Measurements from ENCODE around the gene SGK1. TPM values are rescaled to one million over a fixed set of nuclear protein-coding genes. Genes with fewer than 3 reads are reported as not detected.

SGK1 gene
- total RNA-seq, 2 experiments from 2014 or later = 13.1 to 13.5 TPM

GRCh38 chr6:134175532-134176263 is 142.2 kb downstream of the SGK1 start:
- H3K36me3 Mint-ChIP-seq (ENCODE audit: low read depth) = peaks cover 26% of the 10 kb centered on the region
- no peaks in the 10 kb centered on the region for H3K9me3 Mint-ChIP-seq (ENCODE audit: low read depth)
- H3K27ac Mint-ChIP-seq = peak overlapping the region; percentile 76
- CTCF ChIA-PET = interaction anchor here (0.7 to 4.6 kb wide), 2 partner anchors 466 to 662 kb away, joined by 3 to 36 read pairs; no protein-coding TSS in a partner anchor
- peak; percentile 69 for DNase-seq
- peak overlapping the region; percentile 96 for H3K4me3 Mint-ChIP-seq
- H3K4me1 Mint-ChIP-seq = peaks cover 57% of the 10 kb centered on the region
- intact Hi-C loops (cut with DNase I, micrococcal nuclease) = loop anchor here (1.0 to 10.0 kb wide), 8 partner anchors 61 to 1361 kb away; partner anchors contain the start of genes MYB (in 1 of the 2) and RPS12 (in 1 of the 2)
- no peak for ATAC-seq
- no peaks in the 10 kb centered on the region for H3K27me3 Mint-ChIP-seq
- POLR2A ChIA-PET = no interaction called here

- ATAC-seq = peak; percentile 78
- Mint-ChIP-seq H3K4me1 (peaks cover 64% of the 10 kb centered on the region), H3K9me3 (ENCODE audit: low read depth) (no peaks in the 10 kb centered on the region), H3K36me3 (ENCODE audit: low read depth) (peaks cover 33% of the 10 kb centered on the region), H3K27me3 (no peaks in the 10 kb centered on the region), H3K27ac (peak overlapping the region; percentile 94), H3K4me3 (peak overlapping the region; percentile 96)
- intact Hi-C loops (cut with DNase I, micrococcal nuclease) = loop anchor here (1.0 to 10.0 kb wide), 19 partner anchors 61 to 1360 kb away; partner anchors contain the start of genes AHI1 (in 1 of the 2), MYB (in 1 of the 2) and RPS12 (in 1 of the 2)
- ChIA-PET CTCF (interaction anchor here (0.6 to 1.6 kb wide), 9 partner anchors 31 to 765 kb away, joined by 3 to 22 read pairs (median 3); no protein-coding TSS in a partner anchor), POLR2A (no interaction called here)
- DNase-seq = peak; percentile 96
Observed at GRCh38 chr6:134174672-134175531, 143.0 kb downstream of the SGK1 start.

- Mint-ChIP-seq H3K9me3 (ENCODE audit: low read depth) (no peaks in the 10 kb centered on the region), H3K27ac (peak overlapping the region; percentile 94), H3K36me3 (ENCODE audit: low read depth) (peaks cover 36% of the 10 kb centered on the region), H3K27me3 (no peaks in the 10 kb centered on the region), H3K4me1 (peaks cover 60% of the 10 kb centered on the region), H3K4me3 (peak overlapping the region; percentile 96)
- DNase-seq = peak; percentile 92
- peak; percentile 28 for ATAC-seq
- intact Hi-C loops (cut with DNase I, micrococcal nuclease) = loop anchor here (1.0 to 10.0 kb wide), 16 partner anchors 73 to 1359 kb away; partner anchors contain the start of genes AHI1 (in 1 of the 2), MYB (in 1 of the 2) and RPS12 (in 1 of the 2)
- ChIA-PET POLR2A (interaction anchor here (1.0 kb wide), 1 partner anchor 467 kb away, joined by 4 read pairs; no protein-coding TSS in a partner anchor), CTCF (interaction anchor here (0.6 to 1.6 kb wide), 29 partner anchors 14 to 1324 kb away, joined by 3 to 22 read pairs (median 3); no protein-coding TSS in a partner anchor)
Observed at GRCh38 chr6:134173936-134174671, 143.8 kb downstream of the SGK1 start.

- ATAC-seq (no peak), DNase-seq (no peak)
- H3K27me3 Mint-ChIP-seq = no peaks in the 10 kb centered on the region
- ChIA-PET POLR2A (interaction anchor here (1.0 kb wide), 1 partner anchor 467 kb away, joined by 4 read pairs; no protein-coding TSS in a partner anchor), CTCF (interaction anchor here (0.6 to 1.6 kb wide), 25 partner anchors 13 to 1325 kb away, joined by 3 to 22 read pairs (median 4); no protein-coding TSS in a partner anchor)
- H3K4me1 Mint-ChIP-seq = peaks cover 60% of the 10 kb centered on the region
- no peaks in the 10 kb centered on the region for H3K9me3 Mint-ChIP-seq (ENCODE audit: low read depth)
- no peak overlapping the region for H3K27ac Mint-ChIP-seq
- peak overlapping the region; percentile 96 for H3K4me3 Mint-ChIP-seq
- H3K36me3 Mint-ChIP-seq (ENCODE audit: low read depth) = peaks cover 39% of the 10 kb centered on the region
- intact Hi-C loops (cut with DNase I, micrococcal nuclease) = loop anchor here (5.0 to 10.0 kb wide), 4 partner anchors 359 to 1359 kb away; partner anchors contain the start of genes AHI1 (in 1 of the 2), MYB (in 1 of the 2) and RPS12 (in 1 of the 2)
Observed at GRCh38 chr6:134173366-134173725, 144.6 kb downstream of the SGK1 start.

- ATAC-seq = no peak
- Mint-ChIP-seq H3K9me3 (ENCODE audit: low read depth) (no peaks in the 10 kb centered on the region), H3K36me3 (ENCODE audit: low read depth) (peaks cover 42% of the 10 kb centered on the region), H3K27me3 (no peaks in the 10 kb centered on the region), H3K27ac (no peak overlapping the region), H3K4me3 (peak overlapping the region; percentile 96), H3K4me1 (peaks cover 57% of the 10 kb centered on the region)
- POLR2A ChIA-PET = interaction anchor here (0.7 kb wide), 1 partner anchor 841 kb away, joined by 3 read pairs; no protein-coding TSS in a partner anchor
- DNase-seq = no peak
- intact Hi-C loops (cut with DNase I, micrococcal nuclease) = loop anchor here (5.0 to 10.0 kb wide), 4 partner anchors 359 to 1358 kb away; partner anchors contain the start of genes AHI1 (in 1 of the 2), MYB (in 1 of the 2) and RPS12 (in 1 of the 2)
- CTCF ChIA-PET = interaction anchor here (1.0 to 2.2 kb wide), 3 partner anchors 468 to 650 kb away, joined by 3 to 7 read pairs (median 4); no protein-coding TSS in a partner anchor
Observed at GRCh38 chr6:134172706-134173365, 145.1 kb downstream of the SGK1 start.

GRCh38 chr6:134172020-134172705 is 145.7 kb downstream of the SGK1 start:
- Mint-ChIP-seq H3K27ac (no peak overlapping the region), H3K27me3 (no peaks in the 10 kb centered on the region), H3K4me3 (peak overlapping the region; percentile 96), H3K9me3 (ENCODE audit: low read depth) (no peaks in the 10 kb centered on the region), H3K4me1 (peaks cover 50% of the 10 kb centered on the region), H3K36me3 (ENCODE audit: low read depth) (peaks cover 42% of the 10 kb centered on the region)
- ATAC-seq (no peak), DNase-seq (no peak)
- intact Hi-C loops (cut with DNase I, micrococcal nuclease) = loop anchor here (5.0 to 10.0 kb wide), 4 partner anchors 360 to 1357 kb away; partner anchors contain the start of genes AHI1 (in 1 of the 2), MYB (in 1 of the 2) and RPS12 (in 1 of the 2)
- ChIA-PET CTCF (interaction anchor here (0.6 to 2.2 kb wide), 9 partner anchors 10 to 769 kb away, joined by 3 to 7 read pairs (median 3); no protein-coding TSS in a partner anchor), POLR2A (interaction anchor here (0.5 to 1.0 kb wide), 4 partner anchors 8 to 1106 kb away, joined by 3 to 6 read pairs (median 3); no protein-coding TSS in a partner anchor)

- ChIA-PET POLR2A (interaction anchor here (0.7 to 1.0 kb wide), 2 partner anchors 9 to 198 kb away, joined by 3 read pairs; no protein-coding TSS in a partner anchor), CTCF (interaction anchor here (0.6 to 2.2 kb wide), 8 partner anchors 10 to 769 kb away, joined by 3 to 7 read pairs (median 4); no protein-coding TSS in a partner anchor)
- no peak overlapping the region for H3K27ac Mint-ChIP-seq
- no peaks in the 10 kb centered on the region for H3K9me3 Mint-ChIP-seq (ENCODE audit: low read depth)
- peaks cover 43% of the 10 kb centered on the region for H3K36me3 Mint-ChIP-seq (ENCODE audit: low read depth)
- H3K4me1 Mint-ChIP-seq = peaks cover 47% of the 10 kb centered on the region
- ATAC-seq = no peak
- H3K4me3 Mint-ChIP-seq = peak overlapping the region; percentile 9
- no peaks in the 10 kb centered on the region for H3K27me3 Mint-ChIP-seq
- intact Hi-C loops (cut with DNase I, micrococcal nuclease) = loop anchor here (5.0 to 10.0 kb wide), 4 partner anchors 361 to 1357 kb away; partner anchors contain the start of genes AHI1 (in 1 of the 2), MYB (in 1 of the 2) and RPS12 (in 1 of the 2)
- DNase-seq = no peak
Observed at GRCh38 chr6:134171517-134171916, 146.4 kb downstream of the SGK1 start.

- ATAC-seq (no peak), DNase-seq (no peak)
- Mint-ChIP-seq H3K36me3 (ENCODE audit: low read depth) (peaks cover 43% of the 10 kb centered on the region), H3K4me3 (no peak overlapping the region), H3K9me3 (ENCODE audit: low read depth) (no peaks in the 10 kb centered on the region), H3K4me1 (peaks cover 43% of the 10 kb centered on the region), H3K27ac (no peak overlapping the region), H3K27me3 (no peaks in the 10 kb centered on the region)
- POLR2A ChIA-PET = no interaction called here
- intact Hi-C loops (cut with DNase I, micrococcal nuclease) = loop anchor here (5.0 to 10.0 kb wide), 4 partner anchors 361 to 1356 kb away; partner anchors contain the start of genes AHI1 (in 1 of the 2), MYB (in 1 of the 2) and RPS12 (in 1 of the 2)
- CTCF ChIA-PET = interaction anchor here (1.1 to 2.2 kb wide), 2 partner anchors 470 to 656 kb away, joined by 4 to 7 read pairs; no protein-coding TSS in a partner anchor
Observed at GRCh38 chr6:134170844-134171243, 147.1 kb downstream of the SGK1 start.
